MM.1S (cell line): ENCODE results near the gene CTSZ.

ENCODE experiments used
- CTCF ChIP-seq: fragments of 300-600 bp; sonication (generic); IDR thresholded peaks from 2 replicates; pipeline ENCODE4 v1.5.1; 2016; ENCODE audit warnings: antibody characterized with exemption, low read length, mixed read lengths
- EZH2phosphoT487 ChIP-seq: fragments of 300-600 bp; sonication (generic); IDR thresholded peaks from 2 replicates; pipeline ENCODE4 v1.6.1; 2018; ENCODE audit warnings: antibody characterized with exemption, low read length

GRCh38 chr20:58988565-58988882, 18.5 kb downstream of the CTSZ start:
- no peak for TF ChIP-seq CTCF
- no peak for TF ChIP-seq EZH2phosphoT487
